Fibroblast of lung (primary cell): ENCODE measurements around the gene CAMK1D.

Source experiments
- CTCF ChIP-seq, 2 donors: IDR thresholded peaks in 1 of 2; conservative IDR thresholded peaks in 1 of 2; 1 replicate in 1 of 2; 2 replicates in 1 of 2; pipeline ENCODE4 v1.5.1; 2011 to 2012; ENCODE audit warnings: low read length in 2 of 2, control low read depth in 1 of 2, inconsistent platforms in 1 of 2, low read depth in 1 of 2, mild to moderate bottlenecking in 1 of 2
- EZH2 ChIP-seq: IDR thresholded peaks from 2 replicates; pipeline ENCODE4 v1.5.1; 2012; ENCODE audit warnings: low read length, control low read depth, mild to moderate bottlenecking; ENCODE audit errors: missing control alignments

GRCh38 chr10:12834721-12835120 is 485.4 kb downstream of the CAMK1D start:
- TF ChIP-seq CTCF (conservative IDR thresholded peaks at IDR 0.05 in 1 of 2, IDR thresholded peaks at IDR 0.05 in 1 of 2; ENCODE audit: low read depth in 1 of 2, low read length in 2 of 2) (no peak), EZH2 (no peak)
